Activated T-cell treated with anti-CD3 and anti-CD28 coated beads, Interleukin-2, amount 50 U/mL, for 48 hours (primary cell): Measurements from ENCODE around the gene OR13A1.
"Not testable (repeated sequence)": the region's sequence is repeated elsewhere in the genome, so short reads cannot be mapped to it uniquely, and the experiment has no call there.

Experiments used
- DNase-seq, 2 experiments: peaks; one replicate each; pipeline ENCODE4 v3.0.0-alpha.2; 2020

The OR13A1 gene

DNA sequence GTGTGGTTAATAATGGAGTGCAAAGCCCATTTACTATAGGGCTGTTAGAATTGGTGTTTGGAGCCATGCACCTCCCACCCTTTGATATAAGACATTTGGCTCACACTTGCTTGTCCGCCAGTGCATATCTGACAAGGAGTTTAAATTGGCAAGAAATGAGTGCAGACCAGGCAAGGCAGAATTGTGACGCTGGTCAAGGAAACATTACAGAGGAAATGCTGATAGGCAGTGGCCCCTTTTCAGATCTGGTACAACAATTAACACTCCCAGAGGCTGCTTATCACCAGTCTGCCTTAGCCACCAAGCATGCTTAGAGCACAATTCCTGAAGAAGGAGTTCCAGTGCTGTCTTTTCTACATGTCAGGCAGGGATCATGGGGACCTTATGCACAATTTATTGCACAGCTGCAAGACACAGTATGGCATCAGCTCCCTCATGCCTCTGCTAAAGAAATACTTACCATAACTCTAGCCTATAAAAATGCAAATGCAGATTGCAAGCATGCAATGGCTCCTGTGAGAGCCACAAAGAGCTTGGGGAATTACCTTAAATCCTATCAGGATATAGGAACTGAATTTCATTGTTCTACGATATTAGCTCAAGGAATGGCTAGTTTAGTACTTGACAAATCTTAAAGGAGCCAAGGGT lies 35.2 kb downstream of the OR13A1 start:
- no peak for DNase-seq

GRCh38 chr10:45279682-45280081 lies 35.7 kb downstream of the OR13A1 start:
- no peak for DNase-seq

- no peak for DNase-seq
Observed at GRCh38 chr10:45278860-45279498, 36.4 kb downstream of the OR13A1 start.

GRCh38 chr10:45276146-45276545 lies 39.3 kb downstream of the OR13A1 start:
- DNase-seq = not testable (repeated sequence)

GRCh38 chr10:45274364-45274763 lies 41.0 kb downstream of the OR13A1 start:
- no peak for DNase-seq

- DNase-seq = not testable (repeated sequence)
Observed at GRCh38 chr10:45267777-45268176, 47.6 kb downstream of the OR13A1 start.

DNA sequence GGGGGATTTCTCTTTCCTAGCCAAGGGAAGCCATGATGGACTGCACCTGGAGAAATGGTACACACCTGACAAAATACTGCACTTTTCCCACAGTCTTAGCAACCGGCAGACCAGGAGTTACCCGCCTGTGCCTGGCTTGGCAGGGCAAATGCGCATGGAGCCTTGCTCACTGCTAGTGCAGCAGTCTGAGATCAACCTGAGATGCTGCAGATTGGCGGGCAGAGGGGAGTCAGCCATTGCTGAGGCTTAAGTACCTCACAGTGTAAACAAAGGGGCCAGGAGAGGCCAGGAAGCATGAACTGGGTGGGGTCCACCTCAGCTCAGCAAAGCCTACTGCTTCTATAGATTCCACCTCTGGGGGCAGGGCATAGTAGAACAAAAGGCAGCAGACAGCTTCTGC lies 49.4 kb downstream of the OR13A1 start:
- no peak for DNase-seq

DNA sequence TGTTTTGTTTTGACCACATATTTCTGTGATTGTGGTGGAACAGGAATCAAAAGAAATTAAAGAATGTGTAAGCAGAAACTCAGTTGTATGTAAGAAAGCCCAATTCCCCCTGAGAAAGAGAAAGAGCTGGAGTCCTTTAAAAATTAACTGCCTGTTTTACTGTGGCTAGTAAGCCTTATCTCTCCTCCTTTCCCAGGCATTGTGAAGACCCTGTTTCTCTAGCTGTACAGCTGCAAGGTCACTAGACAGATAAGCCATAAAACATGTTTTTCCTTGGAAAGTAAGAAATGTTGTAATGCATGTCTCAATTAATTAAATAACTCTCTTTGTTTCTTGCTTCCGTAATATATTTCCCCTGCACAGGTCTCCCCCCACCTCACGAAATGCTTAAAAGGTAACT lies 53.5 kb downstream of the OR13A1 start:
- no peak for DNase-seq

GRCh38 chr10:45261243-45261775 lies 54.1 kb downstream of the OR13A1 start:
- no peak for DNase-seq

GRCh38 chr10:45260635-45261034 lies 54.8 kb downstream of the OR13A1 start:
- DNase-seq = not testable (repeated sequence)

GRCh38 chr10:45259786-45260495 lies 55.5 kb downstream of the OR13A1 start:
- DNase-seq = not testable (repeated sequence)

DNA sequence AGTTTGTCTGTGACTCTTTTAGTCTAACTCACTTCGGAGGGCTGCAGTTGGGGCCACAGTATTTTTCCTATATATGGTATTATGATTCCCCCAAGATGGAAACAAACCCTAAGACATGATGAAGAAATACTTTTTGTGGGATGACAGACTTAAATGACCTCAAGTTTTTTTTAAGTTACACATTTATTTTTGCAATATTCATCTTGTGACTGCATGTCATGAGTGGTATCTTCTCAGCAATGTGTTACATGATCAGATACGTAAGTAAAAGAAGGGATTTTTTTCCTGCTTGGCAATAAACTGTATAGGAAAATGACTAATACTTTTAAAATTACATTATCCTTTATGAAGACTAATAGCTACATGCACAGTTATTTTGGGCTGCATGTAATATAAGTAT lies 57.8 kb downstream of the OR13A1 start:
- DNase-seq = no peak

- DNase-seq = no peak
Observed at GRCh38 chr10:45256246-45256645, 59.2 kb downstream of the OR13A1 start.

DNA sequence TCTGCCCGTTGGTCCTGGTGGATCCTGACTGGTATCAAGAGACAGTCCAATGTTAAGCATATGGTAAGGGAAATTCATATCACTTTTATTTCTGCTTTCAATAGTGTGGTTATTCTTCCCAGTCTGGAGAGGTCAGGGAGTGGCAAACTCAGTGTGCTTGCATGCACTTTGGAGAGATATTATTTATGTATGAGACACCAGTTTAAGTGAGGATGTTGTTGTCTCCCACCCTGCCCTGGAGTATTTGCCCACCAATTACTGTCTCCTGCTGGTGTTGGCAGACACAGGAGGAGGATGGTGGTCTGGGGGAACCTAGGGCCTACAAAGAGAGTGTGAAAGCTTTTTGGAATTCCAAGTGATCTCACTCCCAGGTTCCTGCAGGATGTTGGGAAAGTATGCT lies 59.7 kb downstream of the OR13A1 start:
- no peak for DNase-seq

DNA sequence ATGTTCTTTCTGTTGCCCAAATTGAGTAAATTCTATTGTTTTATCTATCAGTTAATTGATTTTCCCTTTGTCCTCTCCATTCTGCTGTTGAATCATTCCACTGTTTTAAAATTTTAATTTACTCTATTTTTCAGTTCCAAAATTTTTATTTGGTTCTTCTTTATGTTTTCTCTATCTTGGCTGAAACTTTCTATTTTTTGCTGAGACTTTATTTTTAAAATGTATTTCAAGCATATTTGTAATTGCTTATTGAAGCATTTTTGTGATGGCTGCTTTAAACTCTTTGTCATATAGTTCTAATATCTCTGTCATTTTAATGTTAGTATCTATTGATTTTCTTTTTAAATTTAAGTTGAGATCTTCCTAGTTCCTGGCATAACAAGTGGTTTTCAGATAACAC lies 60.5 kb downstream of the OR13A1 start:
- DNase-seq = no peak

GRCh38 chr10:45253183-45253914 lies 62.1 kb downstream of the OR13A1 start:
- DNase-seq = peak in 1 of 2 experiments; percentile 25
